Adipocyte (in vitro differentiated cells): Measurements from ENCODE around the gene LNP1.
"Not testable (repeated sequence)": the region's sequence is repeated elsewhere in the genome, so short reads cannot be mapped to it uniquely, and the experiment has no call there.

Source experiments
- DNase-seq: peaks from one replicate; pipeline ENCODE4 v3.0.0-alpha.2; 2015; ENCODE audit warnings: low read depth
- H3K27me3 ChIP-seq: replicated peaks from 2 replicates; pipeline ENCODE4 v1.7.0; 2013; ENCODE audit warnings: mild to moderate bottlenecking, low read length, moderate library complexity; ENCODE audit not compliant: control insufficient read depth, insufficient read depth
- H3K36me3 ChIP-seq: 2 replicates; pipeline ENCODE4 v1.7.0; 2013; ENCODE audit warnings: low read length, mild to moderate bottlenecking, moderate library complexity; ENCODE audit not compliant: control insufficient read depth, insufficient read depth, severe bottlenecking
- H3K4me1 ChIP-seq: 2 replicates; pipeline ENCODE4 v1.7.0; 2013; ENCODE audit warnings: mild to moderate bottlenecking, low read length, moderate library complexity; ENCODE audit not compliant: control insufficient read depth, insufficient read depth
- H3K4me3 ChIP-seq: 2 replicates; pipeline ENCODE4 v1.7.0; 2013; ENCODE audit warnings: mild to moderate bottlenecking, low read length, moderate library complexity
- H3K9ac ChIP-seq: 2 replicates; pipeline ENCODE4 v1.7.0; 2013; ENCODE audit warnings: mild to moderate bottlenecking, low read length, moderate library complexity
- H3K9me3 ChIP-seq: 2 replicates; pipeline ENCODE4 v1.7.0; 2013; ENCODE audit warnings: mild to moderate bottlenecking, low read length, moderate library complexity; ENCODE audit not compliant: control insufficient read depth

The LNP1 gene

GRCh38 chr3:100400780-100401673 is at the start of gene LNP1, which contains the start of gene TOMM70:
LNP1 (plus strand) TSS chr3:100401539; CDS start chr3:100429730, 28,191 bp downstream.
TOMM70 (minus strand) TSS chr3:100401089; CDS start chr3:100400949, 140 bp downstream.
- no peaks in the 10 kb centered on the region for H3K36me3 ChIP-seq
- peak within 1 kb of the TSS; percentile 94 for H3K4me3 ChIP-seq
- H3K9me3 ChIP-seq, result no peaks in the 10 kb centered on the region
- H3K4me1 ChIP-seq, result peaks cover 33% of the 10 kb centered on the region
- peak; percentile 98 for DNase-seq
- no peaks in the 10 kb centered on the region for H3K27me3 ChIP-seq
- peak within 1 kb of the TSS; percentile 97 for H3K9ac ChIP-seq

DNA sequence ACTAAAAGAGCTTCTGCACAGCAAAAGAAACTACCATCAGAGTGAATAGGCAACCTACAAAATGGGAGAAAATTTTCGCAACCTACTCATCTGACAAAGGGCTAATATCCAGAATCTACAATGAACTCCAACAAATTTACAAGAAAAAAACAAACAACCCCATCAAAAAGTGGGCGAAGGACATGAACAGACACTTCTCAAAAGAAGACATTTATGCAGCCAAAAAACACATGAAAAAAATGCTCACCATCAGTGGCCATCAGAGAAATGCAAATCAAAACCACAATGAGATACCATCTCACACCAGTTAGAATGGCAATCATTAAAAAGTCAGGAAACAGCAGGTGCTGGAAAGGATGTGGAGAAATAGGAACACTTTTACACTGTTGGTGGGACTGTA is 49.6 kb upstream of the LNP1 start:
- DNase-seq, H3K4me3 ChIP-seq: not testable (repeated sequence)
- H3K36me3 ChIP-seq, result peaks cover 85% of the 10 kb centered on the region

GRCh38 chr3:100352296-100353231 is 48.8 kb upstream of the LNP1 start:
- Histone ChIP-seq H3K4me3 (no peak overlapping the region), H3K4me1 (no peaks in the 10 kb centered on the region), H3K9ac (no peak overlapping the region), H3K27me3 (no peaks in the 10 kb centered on the region), H3K36me3 (peaks cover 86% of the 10 kb centered on the region), H3K9me3 (peaks cover 3% of the 10 kb centered on the region)
- DNase-seq, result no peak

More for the DNA sequence above, 49.6 kb upstream of the LNP1 start:
- H3K4me1 ChIP-seq, H3K27me3 ChIP-seq, H3K9me3 ChIP-seq, H3K9ac ChIP-seq: not testable (repeated sequence)

DNA sequence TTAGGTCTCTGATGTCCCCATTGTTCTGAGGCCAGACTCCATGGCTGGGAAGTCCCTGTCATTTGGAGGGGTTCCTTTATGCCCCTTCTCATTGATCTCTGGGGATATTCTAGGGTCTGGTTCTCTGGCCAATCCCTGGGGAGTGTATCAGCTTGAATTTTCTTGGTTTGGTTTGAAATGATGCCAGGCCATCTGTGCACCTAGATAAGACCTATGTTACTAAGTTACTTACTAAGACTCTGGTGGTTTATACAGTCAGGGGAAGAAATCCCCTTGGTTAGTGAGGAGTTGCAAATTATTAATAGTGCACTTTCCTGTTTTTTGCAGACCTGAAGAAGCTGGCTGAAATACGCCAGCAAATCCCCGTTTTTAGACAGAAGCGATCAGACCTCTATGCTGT is 46.5 kb upstream of the LNP1 start:
- Histone ChIP-seq H3K4me1 (peaks cover 8% of the 10 kb centered on the region), H3K4me3 (no peak overlapping the region), H3K9me3 (peaks cover 3% of the 10 kb centered on the region), H3K27me3 (no peaks in the 10 kb centered on the region), H3K9ac (no peak overlapping the region), H3K36me3 (peaks cover 76% of the 10 kb centered on the region)
- DNase-seq, result no peak

DNA sequence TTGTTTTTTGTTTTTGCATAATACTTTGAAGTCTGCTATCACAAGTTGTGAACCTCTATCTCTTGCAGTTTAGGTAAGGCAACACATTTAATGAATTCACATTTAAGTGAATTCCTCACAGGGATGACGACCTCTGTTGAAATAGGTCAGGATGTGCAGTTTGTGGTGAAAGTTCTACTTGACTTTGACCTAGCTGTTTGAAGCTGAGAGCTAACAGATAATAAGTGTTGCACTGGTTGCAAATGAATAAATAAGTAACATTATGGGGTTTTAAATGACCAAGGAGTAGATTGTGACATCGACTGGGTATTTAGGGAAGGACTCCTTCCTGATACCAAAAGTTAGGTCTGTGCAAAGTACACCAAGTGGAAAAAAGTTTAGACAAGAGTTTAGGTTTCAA is 42.9 kb upstream of the LNP1 start:
- no peak for DNase-seq
- Histone ChIP-seq H3K9me3 (no peaks in the 10 kb centered on the region), H3K9ac (no peak overlapping the region), H3K4me1 (peaks cover 26% of the 10 kb centered on the region), H3K4me3 (no peak overlapping the region), H3K36me3 (peaks cover 78% of the 10 kb centered on the region), H3K27me3 (no peaks in the 10 kb centered on the region)

- H3K9me3 ChIP-seq, result no peaks in the 10 kb centered on the region
- peaks cover 26% of the 10 kb centered on the region for H3K4me1 ChIP-seq
- H3K9ac ChIP-seq, result no peak overlapping the region
- peaks cover 79% of the 10 kb centered on the region for H3K36me3 ChIP-seq
- DNase-seq, result no peak
- H3K27me3 ChIP-seq, result no peaks in the 10 kb centered on the region
- H3K4me3 ChIP-seq, result no peak overlapping the region
These were observed 42.3 kb upstream of the LNP1 start for GRCh38 chr3:100359035-100359434.

DNA sequence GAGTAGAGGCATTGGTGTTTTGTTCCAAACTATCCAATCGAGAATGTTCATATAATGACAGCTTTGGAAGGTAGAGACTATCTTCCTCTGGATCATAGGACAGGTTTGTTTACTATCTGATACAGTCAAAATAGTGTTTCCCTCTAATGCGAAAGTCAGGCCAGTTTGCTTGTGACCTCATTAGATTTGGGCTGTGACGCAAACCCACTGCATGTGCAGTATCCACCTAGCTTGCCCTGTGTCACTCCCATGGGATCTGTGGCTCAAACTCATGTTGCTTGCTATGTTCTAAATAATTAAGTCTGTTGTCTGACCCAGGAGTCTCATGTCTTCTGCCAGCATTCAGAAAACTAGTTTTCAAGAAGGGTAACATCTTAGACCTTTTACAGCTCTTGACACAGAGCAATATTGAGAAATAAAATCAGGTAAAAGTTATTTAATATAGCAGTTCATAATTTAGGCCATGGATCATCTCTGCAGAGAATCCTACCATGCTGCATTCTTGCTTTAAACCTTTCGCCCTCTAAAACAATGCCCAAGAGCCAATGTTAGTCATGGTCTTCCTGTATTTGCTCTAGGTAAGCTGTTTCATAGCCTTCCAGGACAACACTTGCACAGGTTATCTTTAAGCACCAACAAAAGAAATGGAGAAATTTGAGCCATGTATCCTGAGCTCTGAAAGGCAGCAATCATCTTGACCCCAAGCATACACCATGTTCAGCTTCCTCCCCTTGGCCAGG is 40.4 kb upstream of the LNP1 start:
- Histone ChIP-seq H3K4me1 (peaks cover 26% of the 10 kb centered on the region), H3K36me3 (peaks cover 78% of the 10 kb centered on the region), H3K27me3 (no peaks in the 10 kb centered on the region)

DNA sequence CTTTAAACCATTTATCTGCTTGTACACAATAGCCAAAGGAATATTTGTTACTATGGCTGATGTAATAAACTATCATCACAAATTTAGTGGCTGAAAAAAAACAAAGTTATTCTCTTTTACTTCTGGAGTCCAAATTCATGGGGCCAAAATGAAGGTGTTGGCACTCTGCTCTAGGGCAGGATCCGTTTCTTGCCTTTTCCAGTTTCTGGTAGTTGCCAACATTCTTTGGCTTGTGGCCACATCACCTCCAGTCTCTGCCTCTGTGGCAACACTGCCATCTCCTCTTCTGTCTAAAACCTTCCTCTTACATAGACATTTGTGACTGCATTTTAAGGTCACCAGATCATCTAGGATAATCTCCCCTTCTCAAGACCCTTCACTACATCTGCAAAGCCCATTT is 39.4 kb upstream of the LNP1 start:
- H3K4me3 ChIP-seq, result no peak overlapping the region
- H3K9ac ChIP-seq, result no peak overlapping the region
- no peaks in the 10 kb centered on the region for H3K27me3 ChIP-seq
- peaks cover 26% of the 10 kb centered on the region for H3K4me1 ChIP-seq
- no peak for DNase-seq
- peaks cover 78% of the 10 kb centered on the region for H3K36me3 ChIP-seq
- no peaks in the 10 kb centered on the region for H3K9me3 ChIP-seq

More for the DNA sequence above, 40.4 kb upstream of the LNP1 start:
- no peak overlapping the region for H3K9ac ChIP-seq
- DNase-seq, result no peak
- no peaks in the 10 kb centered on the region for H3K9me3 ChIP-seq
- H3K4me3 ChIP-seq, result no peak overlapping the region

DNA sequence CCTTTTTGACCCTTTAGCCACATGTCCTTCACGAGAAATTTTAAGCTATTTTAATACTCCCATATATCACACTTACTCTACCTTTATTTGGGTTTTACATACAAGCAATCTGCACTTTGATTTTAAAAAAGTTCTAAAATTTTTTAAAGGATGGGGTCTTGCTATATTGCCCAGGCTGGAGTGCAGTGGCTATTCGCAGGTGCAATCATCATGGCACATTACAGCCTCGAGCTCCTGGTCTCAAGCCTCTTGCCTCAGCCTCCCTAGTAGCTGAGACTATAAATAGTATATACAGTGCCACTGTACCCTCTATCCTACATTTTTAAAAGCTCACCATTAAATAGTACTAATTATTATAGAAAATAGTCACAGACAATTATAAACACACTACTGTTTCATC is 36.9 kb upstream of the LNP1 start:
- DNase-seq, result no peak
- H3K36me3 ChIP-seq, result peaks cover 81% of the 10 kb centered on the region

DNA sequence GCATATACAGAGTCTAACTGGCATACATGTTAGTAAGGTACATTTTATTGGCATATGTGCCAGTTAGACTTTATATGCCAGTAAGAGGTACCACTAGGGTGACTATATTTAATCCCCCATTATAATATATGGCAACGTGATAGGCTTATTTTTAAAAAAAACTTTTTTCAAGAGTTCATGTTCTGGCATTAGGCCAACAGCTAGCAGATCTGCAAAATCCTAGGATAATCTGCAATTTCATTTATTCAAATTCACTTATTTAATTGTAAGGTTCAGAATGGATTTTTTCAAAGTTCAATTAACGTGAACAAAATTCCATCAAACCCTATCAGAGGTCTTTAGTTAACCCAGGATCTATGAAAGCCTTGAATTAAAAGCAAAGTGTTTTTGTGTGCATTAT is 34.9 kb upstream of the LNP1 start:
- H3K27me3 ChIP-seq, result no peaks in the 10 kb centered on the region
- H3K9me3 ChIP-seq, result no peaks in the 10 kb centered on the region
- peaks cover 88% of the 10 kb centered on the region for H3K36me3 ChIP-seq
- H3K4me1 ChIP-seq, result peaks cover 7% of the 10 kb centered on the region
- DNase-seq, result no peak
- H3K4me3 ChIP-seq, result no peak overlapping the region
- no peak overlapping the region for H3K9ac ChIP-seq

More for the DNA sequence above, 36.9 kb upstream of the LNP1 start:
- H3K9me3 ChIP-seq, result no peaks in the 10 kb centered on the region
- H3K4me3 ChIP-seq, result no peak overlapping the region
- no peak overlapping the region for H3K9ac ChIP-seq
- H3K4me1 ChIP-seq, result peaks cover 18% of the 10 kb centered on the region
- no peaks in the 10 kb centered on the region for H3K27me3 ChIP-seq
